HG02763 (cell line): ENCODE results near the gene LMBRD1.
A peak's percentile ranks its signal among the peaks of the same experiment; 100 is the strongest.
"Not testable (repeated sequence)": the region's sequence is repeated elsewhere in the genome, so short reads cannot be mapped to it uniquely, and the experiment has no call there.

Experiments
- ATAC-seq: cut with Tn5 transposase; IDR thresholded peaks from one replicate; pipeline ENCODE4 v1.9.1; 2021; ENCODE audit warnings: mild to moderate bottlenecking, moderate library complexity; ENCODE audit not compliant: unreplicated experiment

The LMBRD1 gene

GRCh38 chr6:69756366-69756765, 40.4 kb downstream of the LMBRD1 start:
- ATAC-seq: no peak

DNA sequence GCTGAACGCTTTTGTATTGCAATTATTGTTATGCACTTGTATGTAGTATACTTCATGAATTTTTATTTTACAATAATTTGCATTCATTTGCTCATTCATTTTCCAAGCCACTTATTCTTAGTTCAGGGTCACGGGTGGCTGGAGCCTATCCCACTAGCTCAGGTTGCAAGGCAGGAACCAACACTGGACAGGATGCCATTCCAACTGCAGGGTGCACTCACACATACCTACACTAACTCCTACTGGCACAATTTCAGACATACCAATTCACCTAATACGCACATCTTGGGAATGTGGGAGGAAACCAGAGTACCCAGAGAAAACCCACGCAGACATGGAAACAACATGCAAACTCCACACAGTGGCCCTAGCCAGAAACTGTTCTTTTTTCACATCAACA, 61.8 kb downstream of the LMBRD1 start:
- no peak for ATAC-seq

DNA sequence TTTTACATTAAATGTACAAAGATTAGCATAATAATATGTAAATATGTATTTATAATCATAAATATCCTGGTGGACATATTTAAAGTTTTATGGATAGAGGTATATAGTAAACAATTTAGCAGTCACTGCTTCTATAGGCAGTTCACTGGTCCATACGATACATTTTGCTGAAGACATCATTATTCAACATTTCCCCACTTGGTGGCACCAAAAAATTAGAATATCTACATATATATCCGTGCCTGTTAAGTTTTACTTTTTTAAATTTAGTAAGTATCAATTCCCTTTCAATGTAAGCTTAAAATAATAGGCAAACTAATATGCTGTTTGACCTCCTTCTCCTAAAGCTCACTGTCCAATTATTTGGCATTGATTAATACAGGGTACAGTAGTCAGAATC, 64.2 kb downstream of the LMBRD1 start:
- peak; percentile 65 for ATAC-seq

GRCh38 chr6:69732045-69732444, 64.8 kb downstream of the LMBRD1 start:
- ATAC-seq: no peak

- ATAC-seq: no peak
These were observed 66.8 kb downstream of the LMBRD1 start for GRCh38 chr6:69729870-69730449.

DNA sequence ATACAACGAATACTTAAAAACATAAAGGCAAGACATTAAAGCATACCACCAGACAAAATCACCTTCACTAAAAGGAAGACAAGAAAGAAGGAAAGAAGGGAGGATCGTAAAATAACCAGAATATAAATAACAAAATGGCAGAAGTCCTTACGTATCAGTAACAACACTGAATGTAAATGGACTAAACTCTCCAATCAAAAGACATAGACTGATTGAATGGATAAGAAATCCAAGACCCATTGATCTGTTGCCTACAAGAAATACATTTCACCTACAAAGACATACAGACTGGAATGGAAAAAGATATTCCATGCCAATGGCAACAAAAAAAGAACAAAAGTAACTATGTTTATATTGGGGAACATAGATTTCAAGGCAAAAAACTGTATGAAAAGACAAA, 74.1 kb downstream of the LMBRD1 start:
- ATAC-seq: no peak

DNA sequence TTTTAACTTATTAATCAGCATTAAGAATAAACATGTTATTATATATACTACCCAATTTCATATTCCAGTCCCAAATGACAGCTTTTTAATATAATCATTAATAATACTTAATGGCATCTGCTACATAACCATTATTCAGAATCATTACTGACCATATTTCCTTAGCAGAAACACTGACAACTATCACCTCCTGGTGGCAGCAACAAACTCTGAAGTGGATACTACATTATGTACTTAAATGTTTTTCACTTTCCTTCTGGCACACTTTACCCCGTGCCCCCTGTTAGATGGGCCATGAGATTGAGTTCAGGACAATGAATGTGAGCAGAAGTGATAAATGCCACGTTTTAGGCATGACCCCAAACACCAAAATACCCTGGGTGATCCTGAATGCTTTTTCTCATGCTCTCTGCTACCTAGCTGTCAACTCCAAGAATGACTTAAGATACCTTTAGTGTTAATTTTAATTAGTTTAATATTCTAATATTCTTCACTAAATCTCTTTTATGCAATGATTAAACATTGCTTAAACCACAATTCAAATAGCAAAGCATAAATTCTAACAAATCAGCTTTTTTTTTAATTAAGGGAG, 77.1 kb downstream of the LMBRD1 start:
- no peak for ATAC-seq

- ATAC-seq: no peak
These were observed 90.1 kb downstream of the LMBRD1 start for GRCh38 chr6:69706724-69707123.

GRCh38 chr6:69705954-69706353, 90.9 kb downstream of the LMBRD1 start:
- ATAC-seq: no peak

GRCh38 chr6:69704916-69705315, 91.9 kb downstream of the LMBRD1 start:
- no peak for ATAC-seq

DNA sequence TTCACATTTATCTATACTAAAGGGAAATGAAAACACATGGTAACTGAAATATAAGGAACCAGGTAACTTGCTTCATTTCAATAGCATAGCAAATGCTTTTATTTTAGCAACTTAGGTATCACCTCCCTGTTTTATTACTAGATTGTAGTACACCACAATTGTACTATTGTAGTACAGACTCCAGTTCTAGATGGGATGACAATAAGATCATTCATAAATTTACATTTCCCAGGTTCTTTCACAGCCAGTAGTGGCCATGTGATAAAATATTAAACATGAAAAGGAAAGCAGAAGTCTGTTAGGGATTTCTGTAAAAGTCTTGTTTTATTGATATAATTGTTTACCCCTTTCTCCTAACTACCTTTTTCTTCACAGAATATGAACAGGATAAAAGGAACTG, 97.2 kb downstream of the LMBRD1 start:
- no peak for ATAC-seq

GRCh38 chr6:69696273-69696672, 100.5 kb downstream of the LMBRD1 start:
- no peak for ATAC-seq

DNA sequence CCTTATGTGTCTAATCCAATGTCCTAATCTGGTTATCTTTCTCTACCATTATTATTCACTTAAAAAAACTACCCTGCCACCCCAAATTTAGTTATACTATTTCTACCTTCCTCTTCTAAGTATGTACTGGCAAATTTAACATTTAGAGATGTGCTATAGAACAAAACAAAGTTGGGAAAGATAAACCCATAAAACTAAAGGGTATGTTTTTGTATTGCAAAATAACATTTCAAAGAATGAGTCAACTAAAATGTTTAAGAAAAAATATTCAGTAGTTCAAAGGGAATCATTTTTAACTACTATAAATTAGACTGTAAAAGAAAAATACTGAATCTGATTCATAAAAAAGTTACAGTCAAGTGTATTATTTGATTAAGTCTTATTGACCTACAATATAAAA, 103.0 kb downstream of the LMBRD1 start:
- ATAC-seq: no peak

DNA sequence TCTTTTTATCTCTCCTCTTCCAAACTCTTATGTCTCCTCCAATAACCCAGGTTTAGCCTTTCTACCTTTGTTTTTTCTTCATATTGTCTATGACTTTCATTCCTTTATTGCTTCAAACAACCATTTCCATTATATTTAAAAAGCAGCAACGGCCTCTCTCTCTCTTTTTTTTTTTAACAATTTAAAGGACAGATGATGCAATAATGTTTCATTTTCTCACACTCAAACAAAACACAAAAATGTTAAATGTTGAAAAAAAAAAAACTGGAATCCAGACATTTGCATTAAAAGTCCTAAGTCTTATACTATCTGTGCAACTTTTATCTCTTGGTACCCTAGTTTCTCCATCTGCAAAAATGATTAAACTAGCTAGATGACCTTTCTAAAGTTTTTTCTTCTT, 105.8 kb downstream of the LMBRD1 start:
- ATAC-seq: no peak

DNA sequence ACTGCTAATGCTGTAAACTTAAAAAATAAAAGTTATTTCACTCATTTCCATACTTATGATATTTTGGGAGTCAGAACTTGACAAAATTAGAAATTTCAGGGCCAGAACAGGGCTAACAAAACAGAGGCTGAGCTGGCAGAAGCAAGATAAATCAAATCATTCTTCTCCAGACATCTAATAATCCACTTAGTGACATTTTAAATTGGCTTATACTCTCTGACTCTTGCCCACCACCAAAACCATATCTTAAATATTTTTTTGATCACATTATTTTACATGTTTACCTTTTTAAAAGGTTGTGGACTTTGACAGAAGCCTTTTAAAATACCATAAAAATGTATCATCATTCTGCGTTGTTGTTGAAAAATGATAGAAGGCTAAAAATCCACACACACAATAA, 116.5 kb downstream of the LMBRD1 start:
- no peak for ATAC-seq

- ATAC-seq: no peak
These were observed 123.5 kb downstream of the LMBRD1 start for GRCh38 chr6:69673298-69673697.

GRCh38 chr6:69668916-69669315, 127.9 kb downstream of the LMBRD1 start:
- no peak for ATAC-seq

DNA sequence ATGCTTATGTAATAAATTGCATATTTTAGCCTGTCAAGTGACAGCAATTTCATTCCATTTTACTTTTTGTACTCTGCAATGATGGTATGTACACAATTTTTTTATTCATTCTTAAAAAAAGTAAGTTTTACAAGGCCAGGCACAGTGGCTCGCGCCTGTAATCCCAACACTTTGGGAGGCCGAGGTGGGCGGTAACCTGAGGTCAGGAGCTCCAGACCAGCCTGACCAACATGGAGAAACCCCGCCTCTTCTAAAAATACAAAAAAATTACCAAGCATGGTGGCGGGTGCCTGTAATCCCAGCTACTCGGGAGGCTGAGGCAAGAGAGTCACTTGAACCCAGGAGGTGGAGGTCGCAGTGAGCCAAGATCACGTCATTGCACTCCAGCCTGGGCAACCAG, 130.0 kb downstream of the LMBRD1 start:
- ATAC-seq: not testable (repeated sequence)

GRCh38 chr6:69665437-69665836, 131.4 kb downstream of the LMBRD1 start:
- ATAC-seq: no peak

- no peak for ATAC-seq
These were observed 132.3 kb downstream of the LMBRD1 start for GRCh38 chr6:69664551-69664950.

GRCh38 chr6:69663215-69663614, 133.6 kb downstream of the LMBRD1 start:
- no peak for ATAC-seq

DNA sequence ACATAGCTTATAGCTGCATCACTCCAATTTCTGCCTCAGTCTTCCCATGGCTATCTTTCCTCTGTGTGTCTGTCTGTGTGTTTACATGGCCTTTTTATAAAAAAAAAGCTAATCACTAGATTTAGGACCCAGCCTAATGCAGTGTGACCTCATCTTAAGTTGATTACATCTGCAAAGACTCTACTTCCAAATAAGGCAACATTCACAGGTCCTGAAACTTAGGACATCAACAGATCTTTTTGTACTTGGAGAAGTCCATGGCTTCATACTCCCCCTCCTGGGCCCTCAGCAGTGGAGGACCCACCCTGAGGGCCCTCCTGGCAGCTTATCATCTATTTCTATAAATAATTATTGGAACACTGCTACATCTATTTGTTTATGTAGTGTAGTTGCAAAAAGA, 146.1 kb downstream of the LMBRD1 start:
- ATAC-seq: no peak

DNA sequence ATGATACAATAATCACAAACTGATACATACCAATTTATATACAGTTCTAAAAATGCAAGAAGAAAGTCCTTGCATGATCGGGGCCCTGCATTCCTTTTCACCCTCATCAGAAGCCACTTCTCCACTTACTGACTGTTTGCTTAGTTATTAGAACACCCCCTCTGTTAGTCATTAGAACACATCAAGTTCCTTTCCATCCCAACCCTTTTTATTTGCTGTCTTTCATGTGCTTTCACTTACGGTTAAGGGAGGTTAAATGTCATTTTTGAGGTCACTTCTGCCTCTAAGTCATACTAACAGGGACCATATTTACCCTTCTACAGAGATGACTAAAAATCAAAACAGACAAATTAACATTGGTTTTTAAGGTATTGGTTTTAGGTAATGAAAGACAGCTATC, 149.1 kb downstream of the LMBRD1 start:
- no peak for ATAC-seq
